ENCODE results near the gene DRC1.

DRC1 gene

DNA sequence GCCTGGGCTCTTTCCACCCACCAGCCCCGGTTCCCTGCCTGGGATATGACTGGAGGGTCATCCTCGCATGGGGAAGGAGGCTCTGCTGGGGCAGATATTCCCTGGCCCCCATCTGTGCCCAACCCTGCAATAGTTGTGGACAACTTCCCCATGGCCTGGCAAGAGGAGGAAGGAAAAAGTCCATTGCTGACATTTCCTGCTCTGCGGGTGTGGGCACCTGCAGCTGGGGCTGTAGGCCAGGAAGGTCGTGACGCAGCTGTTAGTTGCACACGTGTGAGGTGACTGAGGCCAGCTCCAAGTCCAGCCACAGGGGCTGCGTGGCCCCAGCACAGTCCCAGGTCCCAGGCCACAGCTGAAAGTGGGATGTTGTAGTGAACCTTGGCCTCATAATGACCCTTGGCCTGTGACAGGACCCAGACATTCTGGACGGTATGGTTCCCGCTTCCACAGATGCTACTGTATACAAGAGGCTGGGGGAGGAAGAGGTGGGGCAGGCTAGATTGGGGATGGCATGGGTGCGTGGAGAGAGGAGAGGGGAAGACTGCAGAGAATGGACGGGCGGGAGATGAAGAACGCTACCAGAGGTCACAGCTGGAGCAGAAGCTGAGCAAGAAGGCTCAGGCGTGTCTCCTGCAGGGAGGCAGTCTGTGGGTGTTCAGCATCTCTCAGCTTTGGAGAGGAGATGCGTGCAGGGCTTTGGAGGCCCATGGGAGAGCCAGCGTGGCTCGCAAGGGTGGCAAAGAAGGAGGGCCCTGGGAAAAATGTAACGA is 54.1 kb downstream of the DRC1 start:
- TF ChIP-seq, protein P1, sequence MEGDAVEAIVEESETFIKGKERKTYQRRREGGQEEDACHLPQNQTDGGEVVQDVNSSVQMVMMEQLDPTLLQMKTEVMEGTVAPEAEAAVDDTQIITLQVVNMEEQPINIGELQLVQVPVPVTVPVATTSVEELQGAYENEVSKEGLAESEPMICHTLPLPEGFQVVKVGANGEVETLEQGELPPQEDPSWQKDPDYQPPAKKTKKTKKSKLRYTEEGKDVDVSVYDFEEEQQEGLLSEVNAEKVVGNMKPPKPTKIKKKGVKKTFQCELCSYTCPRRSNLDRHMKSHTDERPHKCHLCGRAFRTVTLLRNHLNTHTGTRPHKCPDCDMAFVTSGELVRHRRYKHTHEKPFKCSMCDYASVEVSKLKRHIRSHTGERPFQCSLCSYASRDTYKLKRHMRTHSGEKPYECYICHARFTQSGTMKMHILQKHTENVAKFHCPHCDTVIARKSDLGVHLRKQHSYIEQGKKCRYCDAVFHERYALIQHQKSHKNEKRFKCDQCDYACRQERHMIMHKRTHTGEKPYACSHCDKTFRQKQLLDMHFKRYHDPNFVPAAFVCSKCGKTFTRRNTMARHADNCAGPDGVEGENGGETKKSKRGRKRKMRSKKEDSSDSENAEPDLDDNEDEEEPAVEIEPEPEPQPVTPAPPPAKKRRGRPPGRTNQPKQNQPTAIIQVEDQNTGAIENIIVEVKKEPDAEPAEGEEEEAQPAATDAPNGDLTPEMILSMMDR (conservative IDR thresholded peaks at IDR 0.05; ENCODE audit: low read depth): no peak
- ChIA-PET POLR2A (ENCODE audit: low non-redundant PET) (no interaction called here), CTCF (no interaction called here)
- DNase-seq (ENCODE audit: low spot score): no peak
- H3K27ac ChIP-seq: no peak overlapping the region

DNA sequence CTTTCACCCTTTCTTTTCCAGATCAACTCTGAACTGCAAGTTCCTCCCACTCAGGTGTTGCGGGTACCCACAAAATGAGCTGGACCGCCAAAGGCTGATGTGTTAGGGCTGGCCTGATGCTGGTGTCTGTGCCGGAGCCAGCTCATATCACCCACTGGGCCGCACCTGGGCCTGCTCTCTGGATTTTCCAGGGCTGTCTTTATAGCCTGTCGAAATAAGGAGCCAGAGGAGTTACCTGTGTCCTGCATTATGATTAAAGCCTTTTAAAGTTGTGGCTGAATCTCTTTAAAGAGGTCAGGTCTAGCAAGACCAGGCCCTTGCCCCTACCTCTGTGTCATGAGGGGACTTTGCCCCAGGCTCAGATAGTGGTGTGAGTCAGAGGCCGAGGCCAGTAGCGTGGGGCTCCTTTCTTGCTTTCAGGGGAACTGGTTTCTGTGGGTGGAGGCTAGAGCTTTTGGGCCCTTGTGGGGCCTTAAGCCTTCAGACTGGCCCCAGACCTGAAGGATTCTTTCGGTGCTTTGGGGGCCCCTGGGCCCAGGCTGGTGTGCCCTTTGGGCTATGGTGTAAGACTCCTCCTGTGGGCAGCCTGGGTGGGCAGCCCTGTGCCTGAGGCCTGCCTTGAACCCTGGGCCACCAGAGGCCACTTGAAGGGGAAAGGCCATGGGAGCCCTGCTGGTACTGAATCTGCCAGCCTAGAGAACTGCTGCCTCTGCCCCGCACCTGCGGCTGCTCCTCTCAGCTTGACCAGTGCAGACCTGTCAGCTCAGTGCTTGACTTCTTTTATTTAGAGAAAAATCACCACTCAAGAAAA is 54.9 kb downstream of the DRC1 start:
- CTCF ChIA-PET: interaction anchor here (0.5 kb wide), 1 partner anchor 175 kb away, joined by 4 read pairs; no protein-coding TSS in a partner anchor
- peak; percentile 13 for DNase-seq (ENCODE audit: low spot score)
- POLR2A ChIA-PET (ENCODE audit: low non-redundant PET): no interaction called here
- TF ChIP-seq, protein P1 (conservative IDR thresholded peaks at IDR 0.05; ENCODE audit: low read depth): no peak
- no peak overlapping the region for H3K27ac ChIP-seq

- TF ChIP-seq, protein P1 (conservative IDR thresholded peaks at IDR 0.05; ENCODE audit: low read depth): no peak
- ChIA-PET CTCF (interaction anchor here (0.5 kb wide), 1 partner anchor 175 kb away, joined by 4 read pairs; no protein-coding TSS in a partner anchor), POLR2A (ENCODE audit: low non-redundant PET) (no interaction called here)
- no peak for DNase-seq (ENCODE audit: low spot score)
- H3K27ac ChIP-seq: no peak overlapping the region
Observed at GRCh38 chr2:26457251-26457666, 55.5 kb downstream of the DRC1 start.

DNA sequence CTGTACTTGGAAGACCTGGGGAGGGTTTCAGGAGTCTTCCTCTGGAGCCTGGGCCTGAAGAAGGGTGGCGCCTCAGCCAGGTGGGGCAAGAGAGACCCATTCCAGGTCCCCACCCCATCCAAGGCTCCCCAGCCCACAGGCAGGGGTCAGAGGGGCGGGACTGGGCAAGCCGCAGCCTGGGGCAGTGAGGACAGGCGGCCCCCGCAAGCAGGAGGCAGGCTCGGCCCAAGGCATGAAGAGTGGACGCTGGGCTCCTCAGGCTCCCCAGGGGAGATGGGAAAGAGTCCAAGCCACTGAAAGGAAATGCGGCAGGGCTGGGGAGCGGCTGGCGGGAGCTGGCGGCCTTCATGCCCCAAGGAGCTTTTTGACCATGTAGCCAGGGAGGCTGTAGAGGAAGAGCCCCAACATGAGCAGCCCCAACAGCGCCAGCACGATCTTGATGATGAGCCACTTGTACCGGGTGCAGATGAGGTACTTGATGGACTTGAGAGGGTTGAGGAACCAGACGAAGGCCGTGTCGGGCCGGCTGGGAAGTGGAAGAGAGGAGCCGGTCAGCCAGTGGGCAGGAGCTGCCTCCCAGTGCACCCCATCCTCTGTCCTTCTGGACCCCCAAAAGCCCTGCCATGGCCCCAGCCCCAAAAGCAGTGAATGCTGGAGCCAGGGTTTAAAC is 56.1 kb downstream of the DRC1 start:
- CTCF ChIA-PET: no interaction called here

GRCh38 chr2:26458365-26459042 is 56.8 kb downstream of the DRC1 start:
- POLR2A ChIA-PET (ENCODE audit: low non-redundant PET): no interaction called here
- no peak for DNase-seq (ENCODE audit: low spot score)
- CTCF ChIA-PET: no interaction called here
- H3K27ac ChIP-seq: no peak overlapping the region
- TF ChIP-seq, protein P1 (conservative IDR thresholded peaks at IDR 0.05; ENCODE audit: low read depth): no peak

More for the DNA sequence above, 56.1 kb downstream of the DRC1 start:
- no peak for DNase-seq (ENCODE audit: low spot score)
- TF ChIP-seq, protein P1 (conservative IDR thresholded peaks at IDR 0.05; ENCODE audit: low read depth): no peak
- POLR2A ChIA-PET (ENCODE audit: low non-redundant PET): no interaction called here
- no peak overlapping the region for H3K27ac ChIP-seq

Data from RWPE1 (cell line).